ENCODE data around the gene CRADD.

CRADD gene

GRCh38 chr12:93908846-93909567 is 231.8 kb downstream of the CRADD start:
- TF ChIP-seq CEBPB (IDR thresholded peaks at IDR 0.05) (no peak), YY1 (IDR thresholded peaks at IDR 0.05; ENCODE audit: low read depth) (no peak), REST (IDR thresholded peaks at IDR 0.05; ENCODE audit: low read depth) (no peak), FOXM1 (IDR thresholded peaks at IDR 0.05; ENCODE audit: borderline replicate concordance, low read depth) (no peak), RAD21 (IDR thresholded peaks at IDR 0.05; ENCODE audit: low read depth) (no peak)

- TF ChIP-seq TCF12 (IDR thresholded peaks at IDR 0.05; ENCODE audit: low read depth) (no peak), RAD21 (IDR thresholded peaks at IDR 0.05; ENCODE audit: low read depth) (no peak), TEAD4 (IDR thresholded peaks at IDR 0.05) (no peak), YY1 (IDR thresholded peaks at IDR 0.05; ENCODE audit: low read depth) (no peak), CEBPB (IDR thresholded peaks at IDR 0.05) (no peak), TAF1 (IDR thresholded peaks at IDR 0.05; ENCODE audit: low read depth) (no peak), REST (IDR thresholded peaks at IDR 0.05; ENCODE audit: low read depth) (no peak), CREB1 (IDR thresholded peaks at IDR 0.05; ENCODE audit: low read depth) (no peak), NFIC (IDR thresholded peaks at IDR 0.05) (no peak), ZBTB7A (IDR thresholded peaks at IDR 0.05; ENCODE audit: low read depth) (no peak), MAX (IDR thresholded peaks at IDR 0.05) (no peak), EP300 (IDR thresholded peaks at IDR 0.05; ENCODE audit: borderline replicate concordance) (no peak), EGR1 (IDR thresholded peaks at IDR 0.05) (no peak), USF1 (IDR thresholded peaks at IDR 0.05) (no peak)
Observed at GRCh38 chr12:93911396-93911795, 234.2 kb downstream of the CRADD start.

- TF ChIP-seq REST (IDR thresholded peaks at IDR 0.05; ENCODE audit: low read depth) (no peak), EP300 (IDR thresholded peaks at IDR 0.05; ENCODE audit: borderline replicate concordance) (no peak), TAF1 (IDR thresholded peaks at IDR 0.05; ENCODE audit: low read depth) (no peak), USF1 (IDR thresholded peaks at IDR 0.05) (no peak), RAD21 (IDR thresholded peaks at IDR 0.05; ENCODE audit: low read depth) (no peak), FOXM1 (IDR thresholded peaks at IDR 0.05; ENCODE audit: borderline replicate concordance, low read depth) (no peak), CEBPB (IDR thresholded peaks at IDR 0.05) (no peak), YY1 (IDR thresholded peaks at IDR 0.05; ENCODE audit: low read depth) (no peak), TEAD4 (IDR thresholded peaks at IDR 0.05) (no peak), ZBTB7A (IDR thresholded peaks at IDR 0.05; ENCODE audit: low read depth) (no peak), EGR1 (IDR thresholded peaks at IDR 0.05) (no peak), CREB1 (IDR thresholded peaks at IDR 0.05; ENCODE audit: low read depth) (no peak), NFIC (IDR thresholded peaks at IDR 0.05) (no peak), TCF12 (IDR thresholded peaks at IDR 0.05; ENCODE audit: low read depth) (no peak), MAX (IDR thresholded peaks at IDR 0.05) (no peak)
Observed at GRCh38 chr12:93912086-93912733, 235.0 kb downstream of the CRADD start.

GRCh38 chr12:93913845-93914244 is 236.7 kb downstream of the CRADD start:
- TF ChIP-seq RAD21 (IDR thresholded peaks at IDR 0.05; ENCODE audit: low read depth): no peak
- TF ChIP-seq FOXM1 (IDR thresholded peaks at IDR 0.05; ENCODE audit: borderline replicate concordance, low read depth): no peak
- no peak for TF ChIP-seq REST (IDR thresholded peaks at IDR 0.05; ENCODE audit: low read depth)
- TF ChIP-seq TAF1 (IDR thresholded peaks at IDR 0.05; ENCODE audit: low read depth): no peak
- no peak for TF ChIP-seq TEAD4 (IDR thresholded peaks at IDR 0.05)
